GM21786 (cell line): ENCODE results near the gene MPP7.

ENCODE experiments used
- ATAC-seq: cut with Tn5 transposase; IDR thresholded peaks from one replicate; pipeline ENCODE4 v1.9.1; 2021; ENCODE audit not compliant: unreplicated experiment

Gene MPP7

GRCh38 chr10:28307267-28307666 lies 4.4 kb upstream of the MPP7 start:
- no peak for ATAC-seq

DNA sequence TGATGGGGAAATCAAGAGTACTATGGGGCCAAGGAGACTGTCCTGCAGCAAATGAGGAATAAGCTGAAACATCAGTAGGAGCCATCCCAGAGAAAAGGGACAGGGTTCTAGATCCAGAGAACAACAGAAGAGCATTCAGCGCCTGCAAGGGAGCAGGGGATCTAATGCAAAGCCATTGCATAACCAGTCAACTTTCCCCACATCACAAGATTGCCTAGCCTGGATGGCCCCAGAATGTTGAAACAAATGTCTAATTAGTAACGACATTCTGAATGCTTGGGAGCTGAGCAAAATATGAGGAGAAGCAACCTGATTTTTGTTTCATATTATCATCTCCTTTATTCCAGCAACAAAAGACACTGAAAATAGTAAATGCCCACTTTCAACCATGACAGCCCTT lies 2.7 kb upstream of the MPP7 start:
- ATAC-seq: no peak

DNA sequence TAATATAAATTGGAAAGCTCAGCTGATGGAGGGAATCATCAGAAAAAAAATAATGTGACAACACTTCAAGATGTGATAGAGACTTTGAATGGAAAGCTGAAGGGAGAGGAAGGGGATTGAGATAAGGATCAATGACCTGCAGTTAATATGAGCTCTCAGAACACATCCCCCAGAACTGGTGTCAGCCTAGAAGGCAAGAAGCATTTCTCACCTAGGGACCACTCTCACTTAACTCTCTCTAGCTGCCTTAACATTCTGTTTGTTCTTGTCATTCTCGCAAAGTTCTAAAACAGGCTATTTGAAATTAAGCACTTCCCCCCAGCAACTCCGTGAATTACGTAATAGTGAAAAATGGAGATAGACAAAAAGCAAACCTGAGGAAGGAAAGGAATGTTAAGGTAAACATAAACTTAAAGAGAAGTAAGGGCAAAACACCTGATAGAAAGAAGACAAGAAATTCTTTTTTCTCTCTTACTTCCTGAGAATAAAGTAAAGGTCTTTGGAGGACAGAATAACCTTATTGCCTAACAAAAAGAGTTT lies 1.2 kb upstream of the MPP7 start:
- no peak for ATAC-seq

- ATAC-seq: peak; percentile 1
These were observed 739 bp downstream of the MPP7 start for GRCh38 chr10:28302012-28302637.

GRCh38 chr10:28300027-28300426 lies 2.8 kb downstream of the MPP7 start:
- ATAC-seq: no peak

GRCh38 chr10:28298951-28299350 lies 3.9 kb downstream of the MPP7 start:
- ATAC-seq: no peak

DNA sequence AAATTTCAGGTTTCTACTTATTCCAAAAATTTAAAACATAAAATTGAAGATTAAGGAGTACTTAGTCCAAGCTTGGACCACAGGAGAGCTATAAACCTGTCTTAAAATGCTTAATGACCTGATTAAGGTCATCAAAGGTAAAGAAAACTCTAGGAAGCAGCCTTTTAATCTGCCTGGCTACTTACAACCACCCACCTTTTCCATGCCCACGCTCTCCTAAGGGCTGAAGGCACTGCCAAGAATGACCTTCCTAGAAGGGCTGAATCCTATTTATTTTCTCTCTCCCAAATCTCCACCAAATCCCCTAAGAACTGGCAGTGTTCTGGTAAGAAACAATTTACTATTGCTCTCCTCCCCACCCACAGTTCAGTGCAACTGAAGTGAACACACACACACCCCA lies 6.8 kb downstream of the MPP7 start:
- no peak for ATAC-seq

DNA sequence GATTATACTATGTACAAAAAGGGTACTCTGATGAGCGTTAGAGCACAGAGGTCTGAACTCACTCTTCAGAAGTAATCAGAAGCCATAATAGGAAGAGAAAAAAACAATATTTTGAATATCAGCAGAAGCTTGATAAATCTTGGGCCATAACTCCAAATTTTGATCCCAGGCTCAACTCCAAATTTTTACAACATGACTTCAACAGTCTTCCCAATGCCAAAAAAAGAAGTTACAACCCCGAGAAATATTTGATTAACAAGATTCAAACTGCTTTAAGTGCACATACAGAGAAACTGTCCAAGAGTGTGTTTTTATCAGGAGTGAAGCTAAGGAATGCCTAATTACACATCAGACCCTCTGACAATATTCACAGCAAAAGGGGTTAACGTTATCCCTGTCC lies 7.5 kb downstream of the MPP7 start:
- no peak for ATAC-seq

DNA sequence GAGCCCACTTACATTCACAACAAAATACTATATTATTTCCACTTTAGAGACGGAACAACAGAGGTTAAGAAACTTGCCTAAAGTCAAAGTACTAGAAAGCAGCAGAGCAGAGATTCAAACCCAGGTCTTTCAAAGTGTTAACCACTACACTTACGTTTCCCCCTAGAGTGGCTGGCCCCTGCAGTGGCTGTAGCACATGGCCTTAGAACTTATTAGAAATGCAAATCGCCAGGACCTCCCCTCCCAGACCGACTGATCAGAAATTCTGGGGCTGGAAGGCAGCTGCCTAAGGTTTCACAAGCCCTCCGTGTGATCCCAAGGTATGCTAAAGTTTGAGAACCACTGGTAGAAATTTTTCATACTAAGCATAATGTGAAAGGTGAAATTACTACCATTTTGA lies 8.1 kb downstream of the MPP7 start:
- ATAC-seq: no peak

DNA sequence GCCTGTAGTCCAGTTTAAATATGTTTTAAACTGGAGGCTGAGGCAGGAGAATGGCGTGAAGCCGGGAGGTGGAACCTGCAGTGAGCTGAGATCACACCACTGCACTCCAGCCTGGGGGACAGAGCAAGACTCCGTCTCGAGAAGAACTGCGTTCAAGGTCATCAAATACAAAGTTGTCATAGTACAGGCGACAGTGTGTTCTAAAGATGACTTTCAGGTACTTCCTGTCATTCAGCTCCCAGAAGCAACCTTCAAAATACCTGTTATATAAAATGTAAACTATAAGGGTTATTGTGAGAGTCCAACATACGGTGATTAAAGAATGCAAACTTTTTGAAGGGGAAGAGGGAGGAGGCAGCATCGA lies 8.7 kb downstream of the MPP7 start:
- no peak for ATAC-seq

DNA sequence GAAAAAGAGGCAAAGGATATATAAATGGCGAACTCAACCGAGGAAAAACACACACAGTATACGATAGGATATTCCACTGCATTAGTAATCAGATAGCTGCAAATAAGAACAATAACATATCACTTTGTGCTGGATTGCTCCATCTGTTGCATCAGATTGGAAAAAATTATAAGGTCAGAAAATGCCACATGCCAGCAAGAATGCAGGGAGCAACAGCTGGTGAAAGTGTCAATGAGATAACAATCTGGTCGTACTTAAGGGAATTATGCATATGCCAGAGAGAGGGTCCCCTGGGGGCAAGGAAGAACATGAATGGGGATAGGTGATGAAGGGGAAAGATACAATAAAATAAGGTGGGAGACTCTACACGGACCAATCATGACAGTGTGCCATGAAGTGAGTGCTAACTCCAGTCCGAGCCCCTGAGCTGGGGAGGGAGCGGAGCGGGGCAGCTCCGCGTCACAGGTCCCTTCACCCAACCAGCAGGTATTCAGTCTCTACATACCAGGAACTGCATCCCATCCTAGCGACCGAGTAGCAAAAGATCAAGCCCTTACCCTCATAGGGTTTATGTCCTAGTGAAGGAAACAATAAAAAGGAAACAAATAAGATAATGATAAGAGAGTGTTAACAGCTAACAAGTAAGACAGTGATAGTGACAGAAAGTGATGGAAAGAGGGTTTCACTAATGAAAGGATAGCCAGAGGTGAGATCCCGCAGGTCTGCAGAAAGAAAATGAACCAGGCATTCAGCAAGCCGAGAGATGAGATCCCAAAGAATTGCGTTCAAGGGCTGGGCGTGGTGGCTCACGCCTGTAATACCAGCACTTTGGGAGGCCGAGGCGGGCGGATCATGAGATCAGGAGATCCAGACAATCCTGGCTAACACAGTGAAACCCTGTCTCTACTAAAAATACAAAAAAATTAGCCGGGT lies 9.4 kb downstream of the MPP7 start:
- ATAC-seq: no peak

GRCh38 chr10:28291881-28292297 lies 11.0 kb downstream of the MPP7 start:
- no peak for ATAC-seq

- no peak for ATAC-seq
These were observed 17.0 kb downstream of the MPP7 start for GRCh38 chr10:28285816-28286215.

DNA sequence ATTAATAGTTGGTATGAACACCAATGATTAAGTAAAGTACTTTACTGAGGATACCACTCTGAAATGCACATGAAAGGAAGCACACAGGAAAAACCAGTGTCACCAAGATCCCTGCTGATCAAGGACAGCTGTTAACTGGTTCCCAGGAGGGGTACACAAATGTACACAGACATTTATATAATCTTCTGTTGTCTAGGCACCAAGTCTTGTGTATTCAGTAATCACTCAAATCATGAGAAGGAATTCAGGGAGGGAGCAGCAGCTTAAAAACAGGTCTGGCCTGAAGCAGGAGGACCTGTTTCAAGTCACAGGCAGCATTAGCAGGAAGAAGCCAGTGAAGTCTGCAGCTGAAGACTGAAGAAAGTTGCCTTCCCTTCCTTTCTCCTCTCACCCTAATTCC lies 18.7 kb downstream of the MPP7 start:
- no peak for ATAC-seq

- ATAC-seq: no peak
These were observed 19.6 kb downstream of the MPP7 start for GRCh38 chr10:28283251-28283650.

DNA sequence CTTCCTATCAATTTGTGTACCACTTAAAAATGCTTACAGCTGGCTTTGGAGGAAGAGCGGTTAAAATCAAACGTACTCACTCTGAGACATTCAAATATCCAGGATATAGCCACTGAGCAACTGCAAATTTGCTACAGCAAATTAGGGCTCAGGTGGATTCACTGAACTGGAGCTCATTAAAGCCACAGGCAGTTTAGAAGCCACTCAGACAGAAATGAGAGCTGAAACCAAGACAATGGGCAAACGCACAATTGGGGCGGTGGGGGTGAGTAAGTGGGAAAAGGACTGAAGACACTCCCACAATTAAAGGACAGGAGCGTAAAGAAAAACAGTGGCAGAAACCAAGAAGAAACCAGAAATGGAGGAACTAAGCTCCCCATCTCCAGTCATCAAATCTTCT lies 20.5 kb downstream of the MPP7 start:
- ATAC-seq: no peak

GRCh38 chr10:28281726-28282315 lies 21.0 kb downstream of the MPP7 start:
- no peak for ATAC-seq

DNA sequence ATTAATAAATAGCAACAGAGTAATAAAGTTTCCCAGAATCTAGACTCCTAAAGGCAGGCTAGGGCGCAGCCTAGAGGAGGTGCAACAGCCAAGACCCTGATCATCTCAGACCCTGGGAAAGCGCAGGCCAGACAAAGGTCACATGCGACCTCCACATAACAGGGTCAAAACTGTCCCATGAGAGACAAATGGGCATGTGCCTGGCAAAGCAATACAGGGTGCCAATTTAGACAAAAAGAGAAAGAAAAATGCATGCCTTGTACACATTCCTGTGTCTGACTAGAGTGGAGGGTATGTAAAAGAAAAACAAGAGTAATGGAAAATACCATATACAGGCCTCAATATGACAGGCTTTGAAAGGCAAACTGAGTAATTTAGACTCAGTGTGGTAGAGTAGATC lies 22.2 kb downstream of the MPP7 start:
- no peak for ATAC-seq

DNA sequence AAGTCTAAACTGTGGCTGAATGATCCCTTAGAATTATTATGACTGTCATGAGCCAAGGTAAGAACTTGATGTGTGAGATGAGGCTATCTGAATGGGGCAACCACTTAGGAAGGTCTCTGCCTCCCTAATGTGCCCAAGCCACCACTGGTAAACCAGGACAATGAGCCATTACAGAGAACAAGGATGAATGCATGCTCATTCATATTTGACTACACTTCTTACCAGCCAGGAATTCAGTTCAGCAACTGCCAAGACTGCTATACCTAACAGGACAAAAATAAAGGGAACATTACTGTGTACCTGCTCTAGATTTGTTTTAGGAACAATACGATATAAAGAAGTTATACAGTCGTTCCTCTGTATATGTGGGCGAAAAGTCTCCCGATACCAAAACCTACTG lies 23.0 kb downstream of the MPP7 start:
- ATAC-seq: no peak

DNA sequence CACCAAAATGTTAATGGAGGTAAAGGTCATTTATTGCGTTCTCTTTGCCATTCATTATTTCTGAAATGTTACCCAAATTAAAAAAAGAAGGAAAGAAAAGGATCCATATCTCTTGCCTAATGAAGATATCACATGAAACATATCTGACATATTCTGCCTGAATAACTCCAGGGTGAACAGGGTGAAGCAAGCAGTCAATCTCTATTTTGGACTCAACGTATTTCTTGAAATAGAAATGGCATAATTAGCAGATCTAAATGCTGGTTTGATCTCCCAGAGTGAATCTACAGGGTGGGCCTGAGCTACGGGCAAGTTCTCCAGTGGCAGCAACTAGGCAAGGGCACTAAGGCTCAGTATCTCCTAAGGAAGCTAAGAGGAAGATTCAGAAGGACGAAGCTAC lies 24.0 kb downstream of the MPP7 start:
- no peak for ATAC-seq

GRCh38 chr10:28276384-28276783 lies 26.5 kb downstream of the MPP7 start:
- no peak for ATAC-seq

DNA sequence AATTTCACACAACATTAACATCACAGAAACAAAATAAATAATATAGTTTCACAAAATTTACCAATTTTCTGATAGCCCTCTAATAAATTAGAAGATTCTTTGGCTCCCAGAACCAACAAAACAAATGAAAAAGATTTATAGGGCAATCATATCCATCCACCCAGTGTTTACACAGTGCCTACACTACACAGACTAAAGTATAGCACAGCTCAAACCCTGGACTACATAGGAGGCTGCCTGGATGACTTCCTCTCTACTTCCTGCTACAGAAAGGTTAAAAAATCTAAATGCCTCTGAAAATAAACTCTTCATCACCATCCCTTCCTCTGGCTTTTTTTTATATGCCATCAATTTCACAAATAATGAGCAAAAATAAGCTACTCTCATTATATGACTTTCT lies 28.4 kb downstream of the MPP7 start:
- no peak for ATAC-seq
